NCI-H2171 (cell line): ENCODE measurements around the gene PRUNE2.

Experiments used
- DNase-seq: peaks from one replicate; lab custom pipeline; 2025; lab: John Stamatoyannopoulos, UW

PRUNE2 gene

DNA sequence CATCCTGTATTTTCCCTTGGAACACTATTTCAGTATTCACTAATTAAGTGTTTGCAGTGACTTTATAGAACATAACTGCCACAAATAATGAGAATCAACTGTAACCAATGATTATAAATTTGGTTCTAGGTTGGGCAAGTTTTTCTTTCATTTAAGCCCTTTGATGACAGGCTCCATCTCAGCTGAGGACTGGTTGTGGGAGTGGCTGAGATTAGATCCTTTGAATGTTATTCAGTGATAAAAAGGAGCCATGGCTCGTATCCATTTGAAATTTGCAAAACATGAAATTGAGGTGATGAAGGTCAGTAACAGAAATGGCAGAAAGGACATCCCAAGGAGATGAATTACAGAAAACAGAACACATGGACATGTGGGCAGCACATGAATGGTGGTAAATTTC, 279.8 kb downstream of the PRUNE2 start:
- no peak for DNase-seq

DNA sequence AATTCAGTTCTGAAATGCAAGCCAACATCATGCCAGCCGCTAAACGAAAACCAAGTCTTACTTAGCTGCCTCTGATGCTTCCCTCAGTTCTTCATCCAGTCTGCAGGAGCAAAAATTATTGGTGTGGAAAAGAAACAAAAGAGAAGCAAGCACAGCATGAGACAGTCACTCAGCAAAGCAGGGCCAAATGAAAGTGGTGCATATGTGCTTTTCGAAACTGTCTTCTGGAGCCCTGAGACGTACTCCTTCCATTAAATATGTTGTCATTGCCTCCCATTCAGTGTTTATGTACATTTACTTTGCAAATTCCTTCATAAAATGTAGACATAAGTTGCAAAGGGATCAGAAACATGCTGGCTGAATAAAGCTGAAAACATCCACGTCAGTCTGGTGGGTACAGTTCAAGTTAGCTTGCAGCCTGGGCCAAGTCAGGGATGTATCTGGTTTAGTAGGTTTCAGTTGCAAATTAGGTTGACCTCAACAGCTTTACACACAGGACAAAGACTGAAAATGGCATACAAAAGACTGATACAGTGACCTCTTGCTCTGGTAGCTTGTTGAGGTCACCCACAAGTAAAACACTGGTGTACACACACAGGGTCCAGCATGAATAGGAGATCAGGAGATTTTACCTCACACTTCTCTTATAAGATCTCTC, 281.4 kb downstream of the PRUNE2 start:
- DNase-seq: no peak

DNA sequence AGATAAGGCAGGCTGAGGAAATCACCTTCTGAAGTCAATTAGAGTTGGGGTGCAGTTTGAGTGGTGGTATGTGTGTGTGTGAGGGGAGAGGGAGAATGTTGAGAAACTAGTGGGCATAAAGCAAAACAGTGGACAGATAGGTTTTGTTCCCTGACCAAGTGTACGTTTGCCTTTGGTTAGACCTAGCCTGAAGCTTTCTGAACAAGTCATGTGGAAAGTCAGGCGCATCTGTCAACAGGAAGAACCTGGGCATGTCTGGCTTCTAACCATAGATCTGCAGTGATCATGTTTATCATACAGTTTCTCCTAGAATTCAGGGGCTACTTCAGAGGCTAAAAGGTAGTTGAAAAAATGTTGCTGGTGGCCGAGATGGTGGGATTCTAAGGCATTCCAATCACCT, 284.9 kb downstream of the PRUNE2 start:
- no peak for DNase-seq

DNA sequence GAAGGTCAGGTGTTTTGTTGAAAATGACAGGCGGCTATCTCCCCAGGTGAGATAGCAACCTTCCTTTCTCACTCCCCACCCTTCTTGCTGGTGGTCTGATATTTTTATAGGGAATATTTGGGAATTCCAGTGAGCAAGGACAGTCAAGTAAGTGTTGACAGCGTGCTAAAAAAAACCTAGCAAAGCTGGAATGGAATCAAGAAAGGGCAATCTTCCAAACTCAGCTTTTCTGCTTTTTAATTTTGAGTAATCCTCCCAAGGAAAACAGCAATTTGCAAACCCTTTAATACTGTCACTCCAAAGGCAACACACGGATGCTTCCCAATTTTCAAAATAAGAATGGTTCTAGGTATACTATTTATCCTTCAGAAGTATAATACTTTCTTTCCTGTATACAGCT, 285.3 kb downstream of the PRUNE2 start:
- DNase-seq: no peak

DNA sequence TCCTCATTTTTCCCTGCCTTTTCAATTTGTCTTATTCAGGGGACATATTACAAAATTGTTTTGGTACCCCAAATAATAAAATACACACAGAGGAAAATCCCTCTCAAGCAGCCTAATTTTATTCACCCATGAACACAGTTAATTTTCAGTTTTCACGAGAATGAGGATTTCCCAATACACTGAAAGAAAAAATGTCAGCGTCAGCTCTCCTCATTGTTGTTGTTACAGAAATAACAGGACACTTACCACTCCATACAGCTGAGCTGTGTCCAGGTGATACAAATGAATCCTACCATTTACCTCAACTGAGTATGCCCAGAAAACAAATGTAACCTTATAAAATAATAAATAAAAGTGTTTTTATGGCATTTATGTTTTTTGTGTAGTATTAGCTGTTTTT, 286.3 kb downstream of the PRUNE2 start:
- DNase-seq: no peak

DNA sequence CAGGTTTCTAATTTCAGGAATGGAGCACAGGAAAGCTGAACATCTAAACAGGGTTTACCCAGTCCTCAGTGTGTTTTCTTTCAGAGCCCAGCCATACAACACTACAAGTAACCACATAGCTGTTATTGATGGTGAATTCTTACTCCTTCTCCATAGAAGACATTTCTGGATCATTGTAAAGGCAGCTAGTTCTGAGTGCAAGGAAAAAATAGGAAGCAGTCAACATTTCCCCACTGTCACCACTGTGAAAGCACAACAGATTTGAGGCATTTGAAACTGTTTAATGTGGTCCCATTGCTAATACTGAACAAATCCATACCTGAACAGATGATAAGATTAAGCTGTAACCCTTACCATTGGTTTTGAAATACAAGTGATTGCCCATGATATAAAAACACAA, 286.7 kb downstream of the PRUNE2 start:
- DNase-seq: no peak

DNA sequence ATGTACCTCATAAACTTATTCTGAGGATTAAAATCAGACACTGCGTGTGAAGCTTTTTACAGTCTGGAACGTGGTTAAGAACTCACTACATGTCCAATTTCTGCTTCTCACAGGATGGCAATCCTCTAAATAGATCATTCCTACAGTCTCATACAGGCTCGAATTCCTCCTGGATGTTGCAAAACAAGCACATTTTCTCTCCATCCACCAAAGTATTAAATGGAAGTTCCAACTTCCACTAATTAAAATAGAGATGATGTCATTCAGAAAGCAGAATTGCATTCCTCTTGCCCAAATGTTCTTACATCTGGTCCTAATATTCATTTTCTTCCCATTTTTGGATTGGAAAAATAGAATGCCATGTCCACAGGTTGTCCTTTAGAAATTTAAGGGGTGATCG, 287.2 kb downstream of the PRUNE2 start:
- no peak for DNase-seq

DNA sequence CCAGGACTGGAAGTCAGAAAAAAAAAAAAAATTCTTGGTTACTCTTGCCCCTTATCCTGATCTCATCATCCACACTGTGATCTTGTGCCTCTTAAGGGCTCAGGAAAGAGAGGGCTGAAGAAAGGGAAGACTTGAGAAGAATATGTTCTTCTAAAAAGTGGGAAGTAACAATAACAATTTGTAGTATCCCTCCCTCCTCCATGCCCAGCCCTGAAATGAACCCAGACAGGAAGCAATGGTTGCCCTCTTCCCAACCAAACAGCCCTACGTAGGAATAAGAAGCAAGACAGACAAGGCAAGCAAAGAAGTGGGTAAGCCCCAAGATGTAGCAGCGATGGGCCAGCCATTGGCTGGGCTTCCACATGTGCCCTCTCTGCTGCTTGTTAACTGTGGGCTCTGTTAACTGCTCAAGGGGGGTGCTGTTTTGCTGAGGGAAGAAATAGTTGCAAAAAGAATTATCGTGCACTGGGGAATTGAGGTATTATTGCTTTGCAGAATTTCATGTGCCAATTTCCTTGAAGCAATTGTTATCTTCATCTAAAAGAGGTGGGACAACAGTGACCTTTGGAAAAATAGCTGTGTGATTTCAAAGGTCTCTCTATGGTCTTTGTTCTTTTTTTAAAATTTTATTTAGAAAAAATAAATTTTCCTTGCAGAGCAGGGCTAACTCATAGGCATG, 288.3 kb downstream of the PRUNE2 start:
- DNase-seq: no peak

DNA sequence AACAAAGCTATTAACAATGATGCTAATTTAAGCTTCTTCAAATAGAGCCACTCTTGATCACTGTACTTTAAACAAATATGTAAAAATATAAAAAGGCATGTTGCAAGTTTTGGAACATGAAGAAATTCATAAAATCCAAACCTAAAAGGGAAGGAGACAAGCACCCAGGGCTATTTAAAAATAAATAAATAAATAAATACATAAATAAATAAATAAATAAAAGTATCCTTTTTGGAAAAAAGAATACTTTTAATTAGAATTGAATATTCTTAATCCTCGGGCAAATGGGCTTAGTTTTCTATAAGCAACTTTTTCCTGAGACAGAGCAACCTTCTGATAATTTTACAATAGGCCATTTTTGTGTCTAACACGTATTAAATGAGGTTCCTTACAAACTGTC, 289.1 kb downstream of the PRUNE2 start:
- no peak for DNase-seq

DNA sequence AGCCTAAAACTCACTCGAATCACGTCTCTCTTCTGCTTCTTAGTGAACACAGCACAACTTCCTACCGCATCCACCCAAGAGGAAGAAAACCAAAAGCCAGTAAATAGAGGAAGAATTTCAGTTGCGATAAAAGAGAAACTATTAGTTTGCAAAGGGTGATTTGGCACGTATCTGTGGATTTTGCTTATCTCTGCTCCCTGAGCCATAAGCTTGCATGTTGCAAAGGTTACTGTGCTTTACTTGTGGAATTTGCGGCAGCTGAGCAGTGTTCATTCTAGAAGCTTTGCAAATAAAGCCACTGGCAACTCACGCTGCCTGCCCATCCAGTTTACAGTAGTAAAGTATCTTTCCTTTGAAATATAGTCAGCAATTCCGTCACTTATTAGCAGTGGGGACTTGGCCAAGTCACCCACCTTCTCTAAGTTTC, 290.7 kb downstream of the PRUNE2 start:
- no peak for DNase-seq

DNA sequence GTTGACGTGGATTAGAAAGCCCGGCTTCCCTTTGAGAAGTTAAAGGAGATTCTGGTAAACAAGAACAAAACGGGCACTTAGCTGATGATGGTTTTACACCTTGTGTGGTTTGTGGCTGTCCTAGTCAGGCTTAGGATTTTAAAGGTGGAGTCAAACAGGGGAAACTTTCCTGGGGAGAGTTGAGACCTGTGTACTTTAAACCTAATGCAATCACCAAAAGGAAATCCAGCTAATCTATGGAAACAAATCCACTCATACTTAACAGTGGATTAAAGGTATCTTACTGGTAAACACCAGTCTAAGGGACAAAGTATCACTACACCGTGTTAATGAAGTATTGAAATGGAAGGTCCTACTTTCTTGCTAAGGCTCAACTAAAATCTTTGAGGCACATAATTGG, 291.9 kb downstream of the PRUNE2 start:
- no peak for DNase-seq

DNA sequence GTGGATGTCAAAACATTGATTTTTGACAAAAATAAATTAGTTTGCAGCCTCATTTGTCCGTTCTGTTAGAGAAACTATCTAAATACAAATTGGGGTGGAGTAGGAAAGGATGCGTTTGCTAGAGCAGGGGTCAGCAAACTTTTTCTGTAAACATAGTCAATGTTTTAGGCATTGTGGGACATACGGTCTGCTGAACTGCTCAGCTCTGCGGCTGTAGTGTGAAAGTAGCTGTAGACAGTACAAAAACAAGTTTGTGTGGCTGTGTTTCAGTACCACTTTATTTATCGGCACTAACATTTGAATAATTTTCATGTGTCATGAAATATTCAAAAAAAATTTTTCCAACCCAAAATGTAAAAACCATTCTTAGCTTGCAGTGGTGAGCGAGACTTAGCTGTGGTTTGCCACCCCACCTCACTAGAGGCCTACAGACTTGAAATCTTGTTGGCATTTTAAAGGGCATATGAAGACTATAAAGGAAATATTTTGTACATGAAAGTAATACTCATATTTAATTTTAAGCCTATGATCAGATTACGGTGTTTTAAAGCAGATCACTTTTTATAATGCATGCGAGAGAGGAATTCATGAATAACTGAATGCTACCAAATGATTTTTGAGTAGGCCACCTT, 292.6 kb downstream of the PRUNE2 start:
- no peak for DNase-seq

DNA sequence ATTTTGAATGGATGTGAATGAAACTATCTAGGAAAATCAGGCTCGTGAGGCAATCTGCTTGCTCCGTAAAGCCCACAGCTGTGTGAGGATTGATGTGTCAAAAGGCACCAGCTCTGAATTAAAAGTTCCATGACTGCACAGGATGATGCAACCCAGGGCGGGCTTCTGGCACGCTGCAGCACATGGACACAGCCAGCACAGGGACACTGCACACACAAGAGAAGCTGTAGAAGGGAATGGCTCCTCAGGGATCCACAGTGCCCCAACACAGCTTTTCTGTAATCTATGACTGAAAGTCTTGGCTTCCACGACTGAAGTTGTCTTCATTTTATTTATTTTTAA, 295.9 kb downstream of the PRUNE2 start:
- no peak for DNase-seq

DNA sequence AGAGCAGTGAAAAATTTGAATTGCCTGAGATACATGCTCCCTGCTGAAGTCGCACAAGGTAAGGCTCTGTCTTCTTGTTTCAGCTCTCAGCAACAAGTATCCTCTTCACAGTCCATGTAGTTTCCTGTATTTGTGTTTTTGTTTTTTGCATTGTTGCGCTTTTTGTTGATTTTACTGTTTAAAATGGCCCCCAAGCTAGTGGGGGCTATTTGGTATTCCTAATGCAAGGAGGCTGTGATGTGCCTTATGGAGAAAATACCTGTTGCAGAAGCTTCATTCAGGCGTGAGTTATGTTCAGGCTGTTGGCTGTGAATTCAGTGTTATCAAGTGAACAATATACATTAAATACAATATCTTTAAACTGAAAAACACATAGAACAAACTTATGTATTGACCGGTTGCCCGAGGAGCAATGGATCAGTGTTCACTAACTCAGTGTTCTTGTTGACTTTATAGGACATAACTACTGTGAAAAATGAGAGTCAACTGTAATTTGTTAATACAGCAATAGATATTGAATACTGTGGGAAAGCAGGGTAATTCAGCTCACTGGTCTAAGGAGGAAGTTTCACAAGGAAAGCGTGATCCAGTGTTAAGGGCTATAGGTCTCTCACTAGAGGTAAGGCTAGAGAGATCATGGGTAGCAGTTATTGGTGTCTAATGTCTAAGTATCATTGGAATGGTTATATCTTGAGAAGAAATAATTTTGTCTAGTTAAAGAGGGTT, 296.5 kb downstream of the PRUNE2 start:
- DNase-seq: no peak

DNA sequence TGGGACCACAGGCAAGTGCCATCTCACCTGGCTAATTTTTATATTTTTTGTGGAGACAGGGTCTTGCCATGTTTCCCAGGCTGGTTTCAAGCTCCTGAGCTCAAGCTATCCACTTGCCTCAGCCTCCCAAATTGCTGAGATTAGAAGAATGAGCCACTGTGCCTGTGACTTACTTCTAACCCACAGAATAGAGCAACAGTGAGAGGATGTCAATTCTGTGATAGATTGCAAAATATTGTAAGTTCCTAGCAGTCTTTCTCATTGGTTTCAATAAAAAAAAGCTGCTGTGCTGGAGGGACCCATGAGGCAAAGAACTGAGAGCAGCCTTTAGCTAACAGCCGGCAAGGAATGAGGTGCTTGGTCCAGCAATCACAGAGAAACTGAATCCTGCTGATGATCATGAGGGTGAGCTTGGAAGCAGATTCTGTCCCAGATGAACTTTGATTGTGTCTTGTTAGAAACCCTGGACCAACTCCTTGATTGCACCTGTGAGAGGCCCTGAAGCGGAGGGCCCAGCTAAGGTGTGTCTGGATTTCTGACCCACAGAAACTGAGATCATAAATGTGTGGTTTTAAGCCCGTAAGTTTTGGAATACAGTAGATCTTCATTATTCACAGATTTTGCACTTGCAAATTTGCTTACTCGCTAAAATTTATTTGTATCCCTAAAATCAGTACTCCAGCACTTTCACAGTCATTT, 297.2 kb downstream of the PRUNE2 start:
- no peak for DNase-seq

DNA sequence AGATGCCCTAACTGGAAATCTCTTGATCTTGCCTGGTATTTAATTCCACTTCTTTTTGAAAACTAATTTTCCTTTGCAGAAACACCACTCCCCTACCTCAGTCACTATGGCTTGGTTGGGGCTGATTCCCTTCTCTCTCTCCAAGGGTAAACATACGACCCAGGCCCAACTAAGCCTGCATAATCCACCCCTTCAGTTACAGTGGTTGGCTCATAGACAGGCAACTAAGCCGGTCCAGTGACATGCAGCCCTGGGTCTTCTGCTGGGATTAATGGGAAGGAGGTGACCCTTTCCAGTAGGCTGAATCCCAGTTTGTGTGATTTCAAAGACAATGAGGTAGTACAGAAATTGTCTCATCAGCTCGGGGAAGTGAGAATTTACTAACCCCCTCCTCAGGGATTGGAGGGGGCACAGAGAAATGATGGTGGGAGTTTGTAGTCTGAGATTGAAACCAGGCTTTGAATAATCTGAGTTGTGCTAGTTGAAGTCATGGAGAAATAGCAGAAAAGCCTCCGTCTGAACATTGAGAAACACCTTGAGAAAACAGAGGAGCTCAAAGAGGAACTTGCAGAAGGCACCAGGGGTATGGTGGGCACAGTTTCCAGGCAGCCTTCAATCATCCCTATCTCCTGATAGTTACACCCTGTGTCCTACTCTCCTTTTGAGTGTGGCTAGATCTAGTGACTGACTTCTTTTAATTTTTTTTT, 298.0 kb downstream of the PRUNE2 start:
- no peak for DNase-seq

DNA sequence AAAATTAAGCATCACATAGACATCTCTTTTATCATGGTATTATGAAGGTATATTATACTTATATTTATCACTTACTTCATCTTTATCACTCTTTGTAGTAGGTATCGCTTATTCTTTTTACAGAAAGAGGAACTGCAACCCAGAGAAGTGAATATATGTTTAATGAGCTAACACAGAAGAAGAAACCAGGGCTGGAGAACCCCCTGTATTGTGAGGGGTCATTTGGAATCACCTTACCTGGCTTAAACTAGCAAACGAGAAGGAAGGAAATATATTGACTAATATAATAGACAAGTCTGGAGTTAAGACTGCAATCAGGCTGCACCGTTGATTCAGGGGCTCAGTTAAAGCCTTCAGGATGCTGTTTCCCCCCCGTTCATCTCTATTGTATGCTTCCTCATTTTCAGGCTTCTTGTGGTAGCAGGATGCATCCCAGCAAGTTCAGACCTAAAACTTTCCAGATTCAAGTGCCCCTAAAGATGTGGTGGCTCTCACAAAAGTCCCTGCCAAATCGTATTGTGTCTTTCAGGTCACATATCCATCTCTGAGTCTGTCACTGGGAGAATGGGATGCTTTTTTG, 300.5 kb downstream of the PRUNE2 start:
- no peak for DNase-seq

DNA sequence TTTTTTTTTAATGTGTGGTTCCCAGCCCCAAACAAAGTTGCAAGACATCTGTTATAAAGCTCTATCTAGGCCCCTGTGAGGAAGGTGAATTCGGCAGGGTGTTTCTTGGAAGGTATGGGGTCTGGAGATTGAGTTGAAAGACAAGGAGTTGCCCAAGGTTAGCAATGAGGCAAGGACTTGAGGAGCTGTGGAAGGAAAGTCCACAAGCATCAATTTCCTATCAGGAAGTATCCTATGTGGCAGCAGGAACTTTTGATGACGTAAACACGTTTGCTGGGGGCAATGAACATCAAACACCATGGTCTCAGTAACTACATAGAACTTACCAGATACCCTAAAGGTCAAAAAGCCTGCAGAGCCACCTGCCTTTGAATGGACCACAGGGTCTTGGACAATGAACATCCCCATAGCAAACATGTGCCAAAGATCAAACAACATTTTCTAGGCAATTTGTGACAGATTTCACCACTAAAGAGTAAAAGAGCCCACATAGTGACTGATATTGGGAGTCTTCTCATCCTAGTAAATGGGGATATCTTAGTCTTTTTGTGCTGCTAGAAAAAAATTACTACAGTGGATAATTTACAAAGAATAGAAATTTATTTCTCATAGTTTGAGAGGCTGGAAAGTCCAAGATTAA, 301.9 kb downstream of the PRUNE2 start:
- DNase-seq: no peak

DNA sequence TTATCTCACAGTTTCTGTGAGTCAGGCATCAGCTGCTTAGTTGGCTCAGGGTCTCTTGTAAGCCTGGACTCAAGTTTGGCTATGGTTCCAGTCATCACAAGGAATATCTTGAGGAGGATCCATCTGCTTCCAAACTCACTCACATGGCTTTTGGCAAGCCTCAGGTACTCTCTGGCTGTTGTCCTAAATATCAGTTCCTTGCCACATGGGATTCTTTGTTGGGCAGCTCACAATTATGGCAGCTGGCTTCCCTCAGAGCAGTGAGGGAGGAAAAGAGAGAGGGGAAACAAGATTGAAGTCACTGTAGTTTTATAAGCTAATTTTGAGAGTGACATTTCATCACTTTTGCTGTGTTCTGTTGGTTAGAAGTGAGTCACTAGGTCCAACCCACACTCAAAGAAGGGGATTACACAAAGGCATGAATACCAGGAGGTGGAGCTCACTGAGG, 302.4 kb downstream of the PRUNE2 start:
- DNase-seq: no peak

DNA sequence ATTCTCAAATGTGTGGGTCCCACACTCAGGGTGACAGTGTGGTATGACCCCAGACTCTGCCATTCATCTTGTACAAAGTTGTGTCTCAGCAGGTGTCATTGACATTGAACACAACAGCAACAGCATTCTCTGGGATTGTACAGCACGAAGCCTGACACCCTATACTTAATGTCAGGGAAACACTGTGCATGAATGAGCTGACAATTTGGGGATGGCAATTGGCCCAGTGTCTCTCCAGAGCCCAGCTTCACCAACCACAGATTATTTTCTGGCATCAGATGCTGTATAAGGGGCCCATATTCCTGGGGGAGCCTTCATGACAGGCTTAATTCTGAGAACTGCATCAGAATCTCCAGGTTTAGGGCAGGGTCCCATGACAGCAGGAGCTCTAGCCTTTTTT, 303.7 kb downstream of the PRUNE2 start:
- DNase-seq: no peak
